ENCODE data around the gene SLC38A3.

The SLC38A3 gene

DNA sequence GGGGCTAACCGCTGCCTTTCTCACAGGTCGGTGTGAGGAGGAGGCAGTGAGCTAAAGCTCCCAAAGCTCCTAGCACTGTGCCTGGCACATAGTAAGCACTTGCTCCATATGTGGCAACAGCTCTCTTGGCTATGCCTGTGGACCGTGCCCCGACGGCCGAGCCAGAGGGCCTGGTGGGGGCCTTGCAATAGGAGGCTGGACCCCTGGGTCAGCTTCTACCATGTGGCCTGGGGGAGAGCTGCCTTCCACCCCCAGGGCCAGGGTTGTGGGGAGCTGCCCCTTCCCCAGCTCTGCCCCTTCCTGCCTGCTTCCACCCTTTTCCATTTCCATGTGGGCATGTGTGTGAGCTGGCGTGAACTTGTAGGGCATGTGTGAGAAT is 30.6 kb upstream of the SLC38A3 start:
- H3K4me3 ChIP-seq (ENCODE audit: control insufficient read depth, low read depth, low read length): no peak overlapping the region
- no peak for DNase-seq (ENCODE audit: low read depth)
- TF ChIP-seq, protein P1, sequence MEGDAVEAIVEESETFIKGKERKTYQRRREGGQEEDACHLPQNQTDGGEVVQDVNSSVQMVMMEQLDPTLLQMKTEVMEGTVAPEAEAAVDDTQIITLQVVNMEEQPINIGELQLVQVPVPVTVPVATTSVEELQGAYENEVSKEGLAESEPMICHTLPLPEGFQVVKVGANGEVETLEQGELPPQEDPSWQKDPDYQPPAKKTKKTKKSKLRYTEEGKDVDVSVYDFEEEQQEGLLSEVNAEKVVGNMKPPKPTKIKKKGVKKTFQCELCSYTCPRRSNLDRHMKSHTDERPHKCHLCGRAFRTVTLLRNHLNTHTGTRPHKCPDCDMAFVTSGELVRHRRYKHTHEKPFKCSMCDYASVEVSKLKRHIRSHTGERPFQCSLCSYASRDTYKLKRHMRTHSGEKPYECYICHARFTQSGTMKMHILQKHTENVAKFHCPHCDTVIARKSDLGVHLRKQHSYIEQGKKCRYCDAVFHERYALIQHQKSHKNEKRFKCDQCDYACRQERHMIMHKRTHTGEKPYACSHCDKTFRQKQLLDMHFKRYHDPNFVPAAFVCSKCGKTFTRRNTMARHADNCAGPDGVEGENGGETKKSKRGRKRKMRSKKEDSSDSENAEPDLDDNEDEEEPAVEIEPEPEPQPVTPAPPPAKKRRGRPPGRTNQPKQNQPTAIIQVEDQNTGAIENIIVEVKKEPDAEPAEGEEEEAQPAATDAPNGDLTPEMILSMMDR (conservative IDR thresholded peaks at IDR 0.05; ENCODE audit: control insufficient read depth, insufficient read depth, low read depth, low read length): no peak

DNA sequence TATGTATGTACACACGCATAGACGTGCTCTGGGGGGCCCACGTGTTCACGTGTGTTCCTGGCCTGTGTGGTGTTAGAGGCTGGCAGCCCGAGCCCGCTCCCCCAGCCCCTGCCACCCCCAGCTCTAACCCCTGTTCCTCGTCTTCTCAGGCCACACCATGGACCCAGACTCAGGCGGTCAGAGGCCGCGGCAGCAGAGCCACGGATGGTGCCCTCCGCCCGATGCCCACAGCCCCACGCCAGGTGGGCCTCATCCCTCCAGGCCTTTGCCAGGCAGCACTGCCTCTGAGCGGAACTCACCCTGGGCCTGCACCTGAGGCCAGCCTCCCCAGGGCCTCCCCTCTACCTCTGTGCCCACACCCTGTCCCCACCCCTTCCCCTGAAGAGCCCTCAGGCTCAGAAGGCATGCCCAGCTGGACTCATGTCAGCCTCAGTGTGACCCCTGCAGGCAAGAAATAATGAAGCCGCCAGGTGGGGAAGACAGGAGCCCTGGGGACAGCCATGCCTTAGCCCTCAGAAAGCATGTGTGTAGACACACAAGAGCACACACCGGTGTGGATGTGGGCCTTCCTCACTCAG is 30.0 kb upstream of the SLC38A3 start:
- TF ChIP-seq, protein P1 (conservative IDR thresholded peaks at IDR 0.05; ENCODE audit: control insufficient read depth, insufficient read depth, low read depth, low read length): no peak
- H3K4me3 ChIP-seq (ENCODE audit: control insufficient read depth, low read depth, low read length): no peak overlapping the region
- DNase-seq (ENCODE audit: low read depth): no peak

DNA sequence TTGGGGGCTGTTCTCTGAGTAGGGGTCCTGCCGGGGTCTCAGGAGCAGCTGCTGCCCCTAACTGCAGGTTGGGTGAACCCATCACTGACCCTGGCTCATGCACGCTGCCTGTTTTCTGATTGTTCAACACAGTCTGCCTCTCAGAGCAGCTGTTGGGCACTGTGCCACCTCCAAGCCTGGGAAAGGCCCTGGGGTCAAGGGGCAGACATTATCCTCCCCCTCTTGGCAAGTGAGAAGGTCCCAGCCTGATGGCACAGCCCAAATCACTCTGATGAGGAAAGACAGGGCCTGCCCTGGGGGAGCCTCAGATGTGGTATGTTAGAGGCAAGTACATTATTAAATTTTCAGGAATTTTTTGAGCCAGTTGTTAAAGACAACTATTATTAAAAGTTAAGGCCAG is 27.7 kb upstream of the SLC38A3 start:
- TF ChIP-seq, protein P1 (conservative IDR thresholded peaks at IDR 0.05; ENCODE audit: control insufficient read depth, insufficient read depth, low read depth, low read length): no peak
- peak; percentile 4 for DNase-seq (ENCODE audit: low read depth)
- no peak overlapping the region for H3K4me3 ChIP-seq (ENCODE audit: control insufficient read depth, low read depth, low read length)

DNA sequence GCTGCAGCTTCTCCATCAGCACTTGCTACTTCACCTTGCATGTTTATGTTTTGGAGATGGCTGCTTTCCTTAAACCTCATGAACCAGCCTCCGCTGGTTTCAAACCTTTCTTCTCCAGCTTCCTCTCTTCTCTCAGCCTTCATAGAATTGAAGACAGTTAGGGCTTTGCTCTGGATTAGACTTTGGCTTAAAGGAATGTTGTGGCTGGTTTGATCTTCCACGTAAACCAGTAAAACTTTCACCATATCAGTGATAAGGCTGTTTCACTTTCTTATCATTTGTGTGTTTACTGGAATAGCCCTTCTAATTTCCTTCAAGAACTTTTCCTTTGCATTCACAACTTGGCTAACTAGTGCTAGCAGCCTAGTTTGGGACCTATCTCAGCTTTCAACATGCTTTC is 25.4 kb upstream of the SLC38A3 start:
- H3K4me3 ChIP-seq (ENCODE audit: control insufficient read depth, low read depth, low read length): no peak overlapping the region
- DNase-seq (ENCODE audit: low read depth): no peak
- TF ChIP-seq, protein P1 (conservative IDR thresholded peaks at IDR 0.05; ENCODE audit: control insufficient read depth, insufficient read depth, low read depth, low read length): no peak

DNA sequence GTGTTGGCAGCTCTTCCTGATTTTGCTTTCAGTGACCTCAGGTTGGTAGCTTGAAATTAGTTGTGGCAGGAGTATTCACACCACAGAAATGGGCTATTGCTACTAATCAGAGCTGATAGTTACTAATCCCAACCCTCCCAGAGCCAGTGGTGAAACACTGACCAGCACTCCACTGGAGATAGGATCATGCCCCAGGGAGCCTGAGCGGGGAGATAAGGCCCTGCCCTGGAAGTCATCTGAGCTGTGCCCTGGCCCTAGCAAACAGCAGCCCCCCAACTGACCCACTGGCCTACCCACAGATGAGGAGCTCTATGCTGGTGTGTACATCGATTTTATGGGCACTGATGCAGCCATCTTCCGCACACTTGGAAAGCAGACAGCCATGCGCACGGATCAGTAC is 23.1 kb upstream of the SLC38A3 start:
- no peak for DNase-seq (ENCODE audit: low read depth)
- H3K4me3 ChIP-seq (ENCODE audit: control insufficient read depth, low read depth, low read length): no peak overlapping the region
- TF ChIP-seq, protein P1 (conservative IDR thresholded peaks at IDR 0.05; ENCODE audit: control insufficient read depth, insufficient read depth, low read depth, low read length): no peak

DNA sequence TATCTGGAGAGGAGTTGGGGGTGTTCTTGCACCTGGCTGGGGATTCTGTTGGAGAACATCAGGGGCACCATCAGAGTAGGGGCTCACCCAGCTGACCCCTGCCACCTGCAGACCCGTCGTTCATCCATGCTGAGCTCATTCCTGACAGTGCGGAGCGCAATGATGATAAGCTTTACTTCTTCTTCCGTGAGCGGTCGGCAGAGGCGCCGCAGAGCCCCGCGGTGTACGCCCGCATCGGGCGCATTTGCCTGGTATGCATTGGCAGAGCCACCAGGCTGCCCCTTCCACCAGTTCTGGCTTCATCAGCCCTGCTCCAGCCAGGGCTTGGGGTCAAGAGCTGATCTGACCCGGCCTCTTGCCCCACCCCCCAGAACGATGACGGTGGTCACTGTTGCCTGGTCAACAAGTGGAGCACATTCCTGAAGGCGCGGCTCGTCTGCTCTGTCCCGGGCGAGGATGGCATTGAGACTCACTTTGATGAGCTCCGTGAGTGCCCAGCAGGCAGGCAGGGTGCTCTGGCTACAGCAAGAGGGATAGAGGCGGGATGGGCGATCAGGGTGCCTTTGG is 22.5 kb upstream of the SLC38A3 start:
- TF ChIP-seq, protein P1 (conservative IDR thresholded peaks at IDR 0.05; ENCODE audit: control insufficient read depth, insufficient read depth, low read depth, low read length): no peak
- no peak for DNase-seq (ENCODE audit: low read depth)
- H3K4me3 ChIP-seq (ENCODE audit: control insufficient read depth, low read depth, low read length): no peak overlapping the region
